ENCODE results near the gene GRIA4. TPM values are rescaled to one million over a fixed set of nuclear protein-coding genes. Genes with fewer than 3 reads are reported as not detected.

The GRIA4 gene
- total RNA-seq, 1 donor from 2014 or later = not detected

DNA sequence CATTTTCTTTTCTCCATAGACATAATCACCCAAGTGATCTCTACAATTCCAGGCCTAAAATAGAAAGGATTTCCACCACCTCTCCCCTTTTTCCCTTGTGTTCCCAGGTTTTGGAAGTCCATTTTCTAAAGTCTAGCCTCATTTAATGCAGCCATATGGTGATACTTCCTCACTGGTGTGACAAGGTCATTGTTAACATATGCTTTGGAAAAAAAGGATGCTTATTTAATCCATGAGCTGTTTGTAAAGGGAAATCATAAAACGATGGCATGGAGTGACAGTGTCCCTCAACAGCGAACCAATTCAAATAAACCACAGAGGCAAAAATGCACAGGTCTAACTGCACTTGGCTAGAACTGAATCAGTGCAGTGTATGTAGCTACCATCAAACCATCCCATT, 26.6 kb downstream of the GRIA4 start:
- no peak for DNase-seq (ENCODE audit: low spot score)

DNA sequence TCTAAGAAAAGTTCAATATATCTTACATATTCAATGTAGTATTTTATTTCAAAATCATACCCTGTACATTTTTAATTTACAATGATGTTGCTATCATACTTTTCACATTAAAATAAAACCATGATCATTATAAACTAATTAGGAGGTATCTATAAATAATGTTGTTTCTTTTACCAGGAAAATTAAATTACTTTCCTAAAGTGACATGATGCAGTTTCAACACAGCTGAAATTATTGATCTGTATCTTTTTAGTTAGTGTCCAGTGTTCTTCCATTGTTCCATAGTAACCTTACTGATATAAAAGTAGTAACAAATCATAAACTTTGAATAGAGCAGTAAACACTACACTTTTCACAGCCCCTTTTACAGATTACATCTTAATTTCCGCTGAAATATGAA, 29.7 kb downstream of the GRIA4 start:
- ATAC-seq (no peak), DNase-seq (ENCODE audit: low spot score) (no peak)

More for the DNA sequence above, 26.6 kb downstream of the GRIA4 start:
- ATAC-seq = no peak

DNA sequence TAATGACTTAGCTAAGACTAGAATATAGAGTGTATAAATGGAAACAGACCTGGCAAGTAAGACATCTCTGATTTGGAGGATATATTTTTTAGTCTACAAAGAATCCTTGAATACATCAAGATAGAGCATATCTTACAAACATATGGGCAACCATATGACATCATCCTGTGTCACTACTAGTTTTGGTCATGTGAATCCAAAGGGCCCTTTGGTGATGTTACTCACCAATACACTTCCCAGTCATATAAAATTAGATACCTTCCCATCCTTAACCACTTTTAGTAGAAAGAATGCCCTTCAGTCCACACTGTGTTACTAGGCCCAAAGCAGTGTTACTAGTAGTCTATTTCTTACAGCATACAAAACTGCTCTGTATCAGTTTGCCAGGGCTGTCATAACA, 31.6 kb downstream of the GRIA4 start:
- ATAC-seq (no peak), DNase-seq (ENCODE audit: low spot score) (no peak)

DNA sequence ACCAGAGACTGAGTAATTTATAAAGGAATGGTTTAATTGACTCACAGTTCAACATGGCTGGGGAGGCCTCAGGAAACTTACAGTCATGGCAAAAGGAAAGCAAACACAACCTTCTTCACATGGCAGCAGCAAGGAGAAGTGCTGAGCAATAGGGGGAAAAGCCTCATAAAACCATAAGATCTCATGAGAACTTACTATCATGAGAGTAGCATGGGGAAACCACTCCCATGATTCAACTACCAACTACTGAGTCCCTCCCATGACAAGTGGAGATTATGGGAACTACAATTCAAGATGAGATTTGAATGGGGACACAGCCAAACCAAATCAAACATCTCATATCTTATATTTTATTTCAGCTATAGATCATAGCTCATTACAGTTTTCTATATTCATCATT, 33.0 kb downstream of the GRIA4 start:
- ATAC-seq (no peak), DNase-seq (ENCODE audit: low spot score) (no peak)

DNA sequence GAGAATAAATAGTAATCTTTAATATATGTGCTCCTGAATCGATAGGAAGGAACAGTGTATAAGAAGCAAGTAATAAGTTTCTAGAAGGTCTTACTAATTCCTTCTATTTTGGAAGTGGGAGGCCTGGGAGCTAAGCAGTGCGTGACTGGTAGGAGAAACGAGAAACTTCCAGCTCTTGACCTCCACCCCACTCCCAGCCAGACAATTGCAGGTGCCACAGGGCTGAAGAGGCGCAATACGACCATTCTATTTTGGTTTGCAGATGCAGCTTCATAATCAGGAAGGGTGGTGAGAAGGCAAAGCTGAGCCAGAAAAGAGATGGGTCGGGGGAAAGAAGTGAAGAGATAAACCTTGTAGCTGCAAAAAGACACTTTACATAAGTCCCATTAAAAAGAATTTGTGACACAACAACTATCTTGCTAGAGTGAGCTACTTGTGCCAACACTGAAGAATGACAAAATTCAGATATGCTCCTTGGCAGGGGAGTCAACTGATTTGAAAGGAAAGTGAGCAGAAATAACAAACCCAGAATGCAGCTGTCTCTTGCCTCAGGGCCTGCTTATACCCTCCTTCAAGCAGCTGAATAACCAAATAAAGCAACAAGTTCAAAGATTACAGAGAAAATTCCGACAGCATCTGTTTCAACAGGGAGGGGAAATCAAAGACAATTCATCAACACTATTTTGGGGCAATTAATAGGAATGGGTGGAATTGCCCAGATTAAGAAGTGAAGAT, 35.1 kb downstream of the GRIA4 start:
- DNase-seq (ENCODE audit: low spot score) (no peak), ATAC-seq (no peak)

DNA sequence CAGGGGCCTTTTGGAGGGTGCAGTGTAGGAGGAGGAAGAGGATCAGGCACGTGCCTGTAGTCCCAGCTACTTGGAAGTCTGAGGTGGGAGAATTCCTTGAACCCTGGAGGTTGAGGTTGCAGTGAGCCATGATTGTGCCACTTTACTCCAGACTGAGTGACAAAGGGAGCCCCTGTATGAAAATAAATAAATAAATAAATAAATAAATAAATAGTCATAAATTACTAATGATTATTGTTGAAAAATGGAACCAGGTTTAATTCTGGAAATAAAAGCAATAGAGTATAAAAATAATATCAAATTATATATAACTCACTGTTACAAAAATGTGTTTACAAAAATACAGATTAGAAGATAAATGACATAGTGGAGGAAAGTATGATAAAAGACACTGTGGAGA, 37.9 kb downstream of the GRIA4 start:
- DNase-seq (ENCODE audit: low spot score) (no peak), ATAC-seq (no peak)

DNA sequence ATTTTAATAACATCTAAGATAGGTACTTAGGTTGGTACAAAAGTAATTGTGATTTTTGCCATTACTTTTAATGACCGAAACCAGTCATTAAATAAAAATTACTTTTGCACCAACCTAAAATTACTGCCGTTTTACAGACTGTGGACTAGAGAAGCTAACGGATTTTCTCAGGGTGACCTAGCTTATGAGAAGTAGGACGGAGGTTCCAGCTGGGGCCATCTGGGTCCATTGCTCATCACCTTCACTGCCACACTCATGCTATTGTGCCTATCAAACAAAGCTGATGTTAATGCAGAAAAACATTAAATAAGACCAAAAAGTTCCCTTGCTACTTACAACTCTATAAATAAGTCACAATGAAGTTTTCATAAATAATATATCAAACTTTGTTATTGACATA, 38.9 kb downstream of the GRIA4 start:
- no peak for ATAC-seq
- no peak for DNase-seq (ENCODE audit: low spot score)

DNA sequence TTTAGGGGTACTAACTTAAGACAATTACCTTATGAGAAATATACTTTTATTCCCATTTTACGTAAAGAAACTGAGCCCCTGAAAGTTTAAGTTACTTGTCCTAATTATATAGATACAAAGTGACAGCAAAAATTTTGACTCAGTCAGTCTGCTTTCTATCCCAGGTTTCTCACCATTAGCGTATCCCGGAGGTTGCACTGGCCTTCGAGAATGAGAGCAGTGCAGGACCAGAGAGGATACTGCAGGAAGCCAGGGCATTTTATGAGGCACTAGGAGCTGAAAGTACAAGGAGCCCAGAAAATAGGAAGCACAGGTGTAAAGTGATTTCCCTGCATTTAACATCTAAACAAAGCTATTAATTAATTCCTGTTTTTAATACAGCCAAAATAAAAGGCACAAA, 55.4 kb downstream of the GRIA4 start:
- no peak for ATAC-seq
- DNase-seq (ENCODE audit: low spot score) = no peak

DNA sequence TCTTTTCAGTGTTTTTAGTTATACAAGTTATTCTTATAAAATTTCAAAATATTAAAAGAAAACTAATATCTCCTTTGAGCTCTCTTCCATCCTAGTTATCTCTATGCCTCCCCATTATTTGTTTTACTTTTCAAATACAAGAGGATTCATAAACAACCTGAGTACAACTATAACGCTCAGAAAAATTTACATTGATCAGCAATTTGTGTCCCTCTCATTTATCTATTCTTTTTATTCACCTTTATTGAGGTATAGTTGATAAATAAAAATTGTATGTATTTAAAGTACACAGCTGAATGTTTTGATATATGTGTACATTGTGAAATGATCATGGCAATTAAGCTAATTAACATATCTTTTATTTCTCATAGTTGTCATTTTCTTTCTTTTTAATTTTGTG, 57.6 kb downstream of the GRIA4 start:
- no peak for ATAC-seq
- no peak for DNase-seq (ENCODE audit: low spot score)

DNA sequence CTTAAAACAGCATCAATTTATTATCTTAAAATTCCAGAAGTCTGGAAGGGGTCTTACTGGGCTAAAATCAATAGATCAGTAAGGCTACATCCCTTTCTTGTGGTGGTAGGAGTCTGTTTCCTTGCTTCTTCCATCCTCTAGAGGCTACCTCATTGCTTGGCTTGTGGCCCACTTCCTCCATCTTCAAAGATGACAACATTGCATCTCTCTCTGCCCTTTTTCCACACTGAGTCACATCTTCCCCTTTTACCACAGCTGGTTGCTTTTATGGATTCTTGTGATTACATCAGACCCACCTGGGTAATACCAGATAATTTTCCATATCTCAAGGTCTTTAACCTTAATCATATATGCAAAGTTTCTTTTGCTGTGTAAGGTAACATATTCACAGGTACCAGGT, 60.9 kb downstream of the GRIA4 start:
- ATAC-seq (no peak), DNase-seq (ENCODE audit: low spot score) (no peak)

DNA sequence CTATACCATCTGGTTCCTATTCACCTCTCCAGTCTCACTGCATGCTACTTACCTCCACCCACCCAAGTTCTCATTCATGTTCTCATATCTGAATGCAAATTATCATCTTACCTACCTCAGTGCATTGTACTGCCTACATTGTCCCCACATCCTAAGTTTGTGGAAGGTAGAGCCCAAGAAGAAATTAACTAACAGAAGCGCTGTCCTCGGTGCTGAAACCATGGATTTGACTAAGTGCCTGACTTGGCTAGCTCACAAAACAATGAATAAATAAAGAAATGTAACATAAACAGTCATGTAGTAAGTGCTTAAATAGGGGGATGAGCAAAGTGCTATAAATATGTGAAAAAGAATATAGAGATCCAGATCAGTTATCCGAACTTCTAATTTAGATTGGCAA, 63.2 kb downstream of the GRIA4 start:
- no peak for DNase-seq (ENCODE audit: low spot score)

DNA sequence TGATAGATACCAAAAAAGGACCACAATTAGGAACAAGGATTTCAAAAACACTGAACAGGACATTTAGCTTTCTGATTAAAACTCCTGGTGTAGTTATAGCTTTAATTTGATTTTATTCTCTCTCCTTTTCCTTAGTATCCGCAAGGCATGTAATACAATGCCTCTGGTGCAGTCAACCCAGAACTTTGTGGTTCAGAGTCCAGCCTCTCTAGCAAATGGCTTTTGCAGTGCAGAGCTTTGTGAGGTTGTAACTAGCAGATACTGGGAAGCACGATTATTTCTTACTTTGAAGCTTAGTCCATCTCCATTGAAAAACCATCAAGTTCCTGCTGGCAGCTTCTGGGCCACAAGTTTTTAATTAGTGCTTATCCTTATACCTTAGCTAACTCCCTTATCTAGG, 79.8 kb downstream of the GRIA4 start:
- ATAC-seq = no peak
- no peak for DNase-seq (ENCODE audit: low spot score)

More for the DNA sequence above, 63.2 kb downstream of the GRIA4 start:
- no peak for ATAC-seq

DNA sequence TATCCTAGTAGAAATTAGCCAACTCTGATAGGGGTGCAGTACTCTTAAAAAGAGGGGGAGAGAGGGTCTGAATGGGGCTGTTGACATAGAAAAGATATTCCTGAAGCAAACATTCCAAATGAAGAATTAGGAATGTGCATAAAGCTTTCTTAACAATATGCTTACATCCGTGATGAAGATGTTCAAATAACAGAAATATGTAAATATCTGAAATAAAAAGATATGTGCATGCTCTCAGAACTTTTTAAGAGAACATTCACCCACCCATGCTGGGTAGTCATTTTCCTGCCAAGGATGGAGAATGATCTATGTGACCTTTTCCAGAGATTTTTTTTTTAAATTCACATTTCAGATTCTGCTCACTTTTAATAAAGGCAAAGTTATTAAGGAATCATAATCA, 80.6 kb downstream of the GRIA4 start:
- DNase-seq (ENCODE audit: low spot score) (no peak), ATAC-seq (no peak)

DNA sequence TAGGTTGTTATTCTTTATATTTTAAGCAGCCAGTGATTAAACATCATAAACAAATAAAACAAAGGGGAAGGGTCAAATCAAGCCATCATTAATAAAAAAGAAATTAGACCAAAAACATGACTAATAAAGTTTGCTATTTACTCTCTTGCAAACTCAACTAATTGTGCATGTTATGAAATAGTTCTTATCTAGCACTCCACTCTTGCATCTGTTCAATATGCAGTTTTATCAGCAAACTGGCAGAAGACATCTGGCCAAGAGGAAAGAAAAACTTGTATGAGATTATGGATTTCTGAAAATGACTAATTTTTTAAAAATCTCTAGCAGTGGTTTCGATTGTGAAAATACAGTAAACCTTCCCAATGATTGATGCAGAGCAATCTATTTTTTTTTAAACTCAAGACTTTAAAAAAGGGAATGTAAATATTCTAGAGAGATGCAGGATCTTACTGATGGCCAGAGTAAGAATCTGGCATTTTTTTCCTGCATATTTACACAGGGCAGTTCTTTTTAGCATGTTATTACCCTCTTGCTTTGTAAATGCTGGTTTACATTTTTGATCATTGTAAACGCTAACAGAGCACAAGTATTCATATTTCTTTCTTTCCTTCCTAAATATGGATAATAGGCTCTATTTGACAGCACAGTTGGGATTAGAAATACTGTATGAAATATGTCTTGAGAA, 83.3 kb downstream of the GRIA4 start:
- no peak for ATAC-seq
- DNase-seq (ENCODE audit: low spot score) = no peak

DNA sequence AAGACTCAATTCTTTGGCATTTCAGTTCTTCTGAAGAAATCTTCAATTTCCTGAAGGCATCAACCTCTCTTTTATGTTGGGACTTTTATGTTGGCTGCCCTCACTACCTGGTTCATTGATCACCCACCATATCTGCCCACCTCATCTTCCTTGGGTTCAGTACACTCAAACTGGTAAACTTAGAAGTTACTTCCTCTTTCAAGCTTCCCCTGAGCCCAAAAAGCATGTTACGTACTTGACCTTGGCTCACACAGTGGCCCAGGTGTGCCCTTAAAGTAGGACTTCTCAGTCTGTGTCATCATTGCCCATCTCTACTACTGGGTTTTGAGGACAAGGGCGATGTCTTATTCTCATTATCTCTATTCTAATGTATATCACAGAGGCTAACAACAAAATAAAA, 86.1 kb downstream of the GRIA4 start:
- DNase-seq (ENCODE audit: low spot score) (no peak), ATAC-seq (no peak)

DNA sequence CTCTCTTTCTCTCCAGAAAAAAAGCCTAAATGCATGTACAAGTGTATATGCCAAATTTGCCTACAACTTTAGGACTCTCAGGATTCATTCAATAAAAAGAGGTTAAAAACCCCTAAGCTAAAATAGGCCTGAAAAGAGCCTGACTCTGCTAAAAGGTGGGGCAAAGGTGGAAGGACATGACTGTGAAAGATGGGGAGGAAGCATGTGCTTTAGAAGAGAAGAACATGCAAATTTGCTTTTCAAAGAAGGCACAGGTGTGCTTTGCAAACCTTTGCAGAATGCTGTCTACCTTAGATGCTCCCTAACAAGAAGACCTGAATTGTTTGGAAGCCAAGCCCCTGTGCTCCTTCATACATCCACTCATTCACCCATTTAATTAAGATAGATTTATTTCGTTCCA, 87.4 kb downstream of the GRIA4 start:
- no peak for DNase-seq (ENCODE audit: low spot score)
- no peak for ATAC-seq

DNA sequence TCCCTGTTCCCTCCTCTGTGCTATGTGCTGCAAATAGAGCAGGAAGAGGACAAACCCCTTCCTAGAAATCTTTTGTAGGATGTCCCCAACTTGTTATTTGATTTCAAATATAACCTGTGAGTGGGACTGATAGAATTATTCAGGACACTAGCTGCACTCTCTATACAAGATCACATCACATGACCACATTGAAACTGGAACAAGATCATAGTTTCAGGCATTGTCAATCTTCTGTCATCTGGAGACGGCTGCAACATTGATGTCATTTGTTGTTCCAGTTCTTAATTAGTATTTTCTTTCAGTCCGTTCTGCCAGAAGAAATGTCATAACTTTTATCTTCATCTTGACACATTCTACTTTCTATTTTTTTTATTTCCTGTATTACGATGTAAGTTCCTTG, 89.3 kb downstream of the GRIA4 start:
- ATAC-seq (no peak), DNase-seq (ENCODE audit: low spot score) (no peak)

DNA sequence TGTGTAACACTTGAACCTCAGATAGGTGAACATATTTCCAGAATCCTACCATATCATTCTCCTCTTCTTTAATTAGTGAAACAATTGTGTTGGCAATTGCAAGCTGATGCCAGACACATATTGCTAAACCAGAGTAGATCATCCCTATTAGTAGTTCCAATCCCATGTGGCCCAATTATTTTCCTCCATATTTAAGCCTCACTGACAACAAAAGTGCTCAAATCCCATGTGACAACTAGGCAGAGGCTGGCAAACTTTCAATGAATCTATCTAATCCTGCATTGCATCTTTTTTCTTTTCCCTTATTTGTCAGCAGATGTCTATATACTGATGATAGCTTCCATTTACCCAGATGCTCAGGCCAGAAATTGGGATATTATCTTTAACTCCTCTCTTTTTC, 90.4 kb downstream of the GRIA4 start:
- ATAC-seq = no peak
- no peak for DNase-seq (ENCODE audit: low spot score)

DNA sequence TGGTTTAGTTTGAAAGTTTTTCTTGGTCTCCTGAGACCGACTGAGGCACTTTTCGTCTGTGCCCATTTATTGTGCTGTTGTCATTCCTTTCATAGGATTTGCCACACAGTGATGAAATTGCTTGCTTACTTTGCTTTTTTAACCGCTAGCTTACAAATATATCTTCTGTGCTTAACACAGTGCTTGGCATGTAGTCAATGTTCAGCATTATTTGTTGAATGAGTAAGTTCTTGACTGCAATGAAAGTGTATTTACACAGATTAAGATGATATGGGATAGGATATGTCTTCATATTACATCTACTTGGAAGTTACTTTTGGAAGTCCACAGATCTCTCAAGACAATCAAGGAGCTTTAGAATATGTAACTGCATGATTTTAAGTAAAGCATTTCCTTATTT, 91.2 kb downstream of the GRIA4 start:
- no peak for ATAC-seq
- DNase-seq (ENCODE audit: low spot score) = no peak

DNA sequence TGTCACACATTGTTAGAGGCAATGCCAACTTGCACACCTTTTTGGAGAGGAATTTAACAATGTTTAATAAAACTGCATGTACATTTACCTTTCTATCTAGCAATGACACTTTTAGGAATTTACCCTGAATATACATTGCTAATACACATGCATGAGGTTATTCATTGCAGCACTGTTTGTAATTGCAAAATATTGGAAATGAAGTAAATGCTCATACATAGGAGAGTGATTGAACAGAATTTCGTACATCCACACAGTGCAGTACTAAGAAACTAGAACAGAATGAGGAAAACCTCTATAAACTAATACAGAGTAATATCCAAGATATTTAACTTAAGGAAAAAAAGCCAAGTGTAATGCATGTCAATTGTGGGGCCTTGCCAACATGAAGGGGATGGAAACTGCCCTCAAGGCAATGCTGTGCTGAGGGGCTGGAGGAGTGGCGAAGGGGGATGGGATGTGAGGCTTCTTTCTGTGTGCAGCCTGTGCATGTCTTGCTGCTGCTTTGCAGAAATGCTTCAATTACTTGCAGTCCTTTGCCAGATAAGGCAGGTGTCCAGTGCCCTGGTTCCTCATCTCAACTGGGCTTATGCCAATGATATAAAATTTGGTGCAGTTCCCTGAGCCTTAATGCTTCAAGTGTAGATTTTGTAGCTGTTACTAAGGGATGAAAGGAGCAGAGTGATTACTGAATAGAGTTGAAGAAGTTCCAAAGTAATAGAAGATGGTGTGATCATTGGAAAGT, 96.1 kb downstream of the GRIA4 start:
- DNase-seq (ENCODE audit: low spot score) = no peak
- ATAC-seq = no peak

DNA sequence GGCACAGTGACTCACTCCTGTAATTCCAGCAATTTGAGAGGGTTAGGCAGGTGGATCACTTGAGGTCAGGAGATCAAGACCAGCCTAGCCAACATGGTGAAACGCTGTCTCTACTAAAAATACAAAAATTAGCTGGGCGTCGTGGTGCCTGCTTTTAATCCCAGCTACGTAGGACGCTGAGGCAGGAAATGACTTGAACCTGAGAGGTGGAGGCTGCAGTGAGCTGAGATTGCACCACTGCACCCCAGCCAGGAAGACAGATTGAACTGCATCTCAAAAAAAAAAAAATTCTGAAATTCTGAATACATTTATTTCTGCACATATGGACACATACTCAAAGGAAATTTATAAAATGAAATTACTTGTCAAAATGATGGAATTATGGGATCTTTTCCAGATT, 103.2 kb downstream of the GRIA4 start:
- no peak for ATAC-seq
- DNase-seq (ENCODE audit: low spot score) = no peak

DNA sequence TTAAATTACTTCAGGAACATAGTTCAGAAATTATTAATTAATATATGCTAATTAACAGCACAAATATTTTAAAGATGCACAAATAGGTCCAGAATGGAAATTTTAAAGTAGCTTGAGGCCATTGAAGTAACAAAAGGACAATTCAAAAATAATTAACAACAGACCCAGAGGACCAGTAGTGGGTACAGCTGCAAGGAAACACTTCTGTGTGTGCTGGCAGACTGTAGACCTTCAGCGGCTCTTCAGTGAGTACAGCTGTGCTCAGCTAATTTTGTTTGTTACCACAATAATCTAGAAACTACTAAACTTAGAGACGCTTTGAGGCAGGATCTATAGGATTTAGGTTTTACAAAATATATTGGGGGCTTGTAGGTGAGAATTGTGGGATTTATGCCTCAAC, 103.8 kb downstream of the GRIA4 start:
- no peak for ATAC-seq
- no peak for DNase-seq (ENCODE audit: low spot score)
